Posterior vena cava (tissue), 2 donors: ENCODE data around the gene ITPK1. TPM values are rescaled to one million over a fixed set of nuclear protein-coding genes. Genes with fewer than 3 reads are reported as not detected.

Experiments
- DNase-seq: peaks from one replicate; pipeline ENCODE4 v3.0.0-alpha.2; 2020; ENCODE audit warnings: low spot score
- intact Hi-C, 2 donors: fragments of 100-400 bp; cut with DNase I; formaldehyde crosslinking; loops; one replicate each; pipeline versions ENCODE4 v1.14.1 to v1.14.2; 2022 to 2023
- total RNA-seq, 2 donors: library from RNA; stranded (reverse); fragmentation: NEBNext Ultra II Directional; extraction: Animal tissue kit (Norgen Biotek cat#: 25700); gene quantifications; one replicate each; pipeline ENCODE4 v1.2.1, GENCODE V29; 2021
- donor health status: DM: yes; HTN: yes; CAD: no.
- donor health status: DM: yes; HTN: yes; CAD: no.

ITPK1 gene
- total RNA-seq, 2 donors from 2014 or later = 50.9 to 68.6 TPM

DNA sequence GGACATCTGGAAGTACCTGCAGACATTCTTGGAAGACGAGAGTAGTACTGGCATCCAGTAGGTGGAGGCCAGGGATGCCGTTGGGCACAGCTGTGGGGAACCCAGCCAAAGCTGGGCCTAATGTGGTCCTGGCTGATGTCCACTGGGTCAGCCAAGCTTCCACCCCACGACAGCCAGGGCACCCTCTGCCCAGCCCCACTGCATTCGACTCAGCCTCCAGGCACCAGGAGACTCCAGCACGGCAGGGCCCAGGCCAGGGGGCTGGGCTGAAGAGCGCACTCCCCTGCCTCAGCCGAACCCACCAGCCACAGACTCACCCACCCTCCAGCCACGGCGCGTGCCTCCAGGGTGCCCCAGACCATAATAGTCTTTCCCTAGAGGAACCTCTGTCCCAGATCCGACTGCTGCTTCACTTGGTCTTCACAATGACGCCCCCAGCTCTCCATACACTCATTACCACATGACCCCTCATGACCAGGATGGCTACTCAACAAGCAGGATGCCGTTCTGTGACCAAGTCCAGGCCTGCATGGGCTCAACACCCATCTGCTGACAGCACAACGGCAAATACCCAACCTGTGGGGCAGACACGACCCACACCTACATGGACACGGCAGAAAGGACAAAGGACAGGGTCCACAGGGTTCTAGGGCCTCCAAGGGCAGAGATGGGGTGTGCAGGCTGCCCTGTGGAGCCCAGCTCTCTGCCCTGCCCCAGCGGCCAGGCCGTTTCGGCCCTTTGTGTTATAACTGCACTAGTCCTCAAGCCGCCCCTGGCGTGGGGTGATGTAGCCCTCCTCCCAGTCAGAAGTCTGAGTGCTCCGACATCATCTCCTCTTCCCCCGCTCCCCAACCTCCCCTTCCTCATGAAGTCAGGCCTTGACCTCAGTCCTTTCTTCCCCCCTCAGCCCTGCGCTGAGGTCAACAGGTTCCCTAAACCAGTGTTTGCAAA lies 22.8 kb downstream of the ITPK1 start:
- intact Hi-C loops = no loop called here
- DNase-seq = no peak

DNA sequence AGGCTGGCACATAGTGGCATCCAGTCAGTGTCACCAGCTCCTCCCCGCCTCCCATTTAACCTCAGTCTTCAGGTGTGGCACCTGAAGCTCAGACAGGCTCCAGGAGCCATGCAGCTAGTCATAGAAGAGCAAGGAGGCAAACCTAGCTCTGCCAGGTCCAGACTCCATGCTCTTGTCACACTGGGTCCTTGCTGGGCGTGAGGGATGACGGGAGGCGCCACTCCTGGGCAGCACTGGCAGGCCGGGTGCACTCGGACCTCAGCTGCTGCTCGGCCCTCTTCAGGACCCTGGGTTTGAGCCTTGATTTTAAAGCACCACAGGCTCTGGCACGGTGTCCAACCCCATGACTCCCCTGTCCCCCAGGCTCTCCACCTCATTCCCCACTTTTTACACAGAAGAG lies 24.1 kb downstream of the ITPK1 start:
- no peak for DNase-seq
- intact Hi-C loops = no loop called here

DNA sequence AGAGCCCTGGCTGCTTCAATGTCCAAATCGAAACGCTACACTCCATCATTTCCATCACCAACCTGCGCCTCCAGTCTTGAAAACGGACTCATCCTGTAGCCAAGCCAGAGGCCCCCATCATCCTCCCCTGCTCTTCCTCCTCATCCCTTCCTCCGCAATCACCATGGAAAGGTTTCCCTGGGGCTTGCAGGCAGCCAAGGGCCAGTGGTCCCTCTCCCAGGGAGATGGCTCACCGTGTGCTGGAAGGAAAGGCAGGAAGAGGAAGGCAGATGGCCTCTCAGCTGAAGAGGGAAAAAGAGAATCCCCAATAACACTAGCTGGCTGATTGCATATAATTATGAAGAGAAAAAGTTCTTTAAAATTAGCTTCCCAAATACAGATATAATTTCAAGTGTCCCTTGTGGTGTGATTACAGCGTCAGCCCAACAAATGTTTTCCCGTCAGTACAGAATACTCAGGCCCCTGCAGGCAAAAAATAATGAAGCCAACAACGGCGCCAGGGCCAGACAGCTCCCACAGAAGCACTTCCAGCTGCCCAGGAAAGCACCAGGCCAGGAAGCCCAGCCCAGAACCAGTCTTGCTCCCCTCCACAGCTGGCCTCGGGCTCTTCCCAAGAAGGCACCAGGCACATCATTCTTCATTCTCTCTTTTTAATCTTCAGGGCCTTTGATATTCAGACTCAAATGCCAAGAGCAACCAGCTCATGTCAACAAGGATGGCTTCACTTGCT lies 24.7 kb downstream of the ITPK1 start:
- no peak for DNase-seq
- intact Hi-C loops = no loop called here

DNA sequence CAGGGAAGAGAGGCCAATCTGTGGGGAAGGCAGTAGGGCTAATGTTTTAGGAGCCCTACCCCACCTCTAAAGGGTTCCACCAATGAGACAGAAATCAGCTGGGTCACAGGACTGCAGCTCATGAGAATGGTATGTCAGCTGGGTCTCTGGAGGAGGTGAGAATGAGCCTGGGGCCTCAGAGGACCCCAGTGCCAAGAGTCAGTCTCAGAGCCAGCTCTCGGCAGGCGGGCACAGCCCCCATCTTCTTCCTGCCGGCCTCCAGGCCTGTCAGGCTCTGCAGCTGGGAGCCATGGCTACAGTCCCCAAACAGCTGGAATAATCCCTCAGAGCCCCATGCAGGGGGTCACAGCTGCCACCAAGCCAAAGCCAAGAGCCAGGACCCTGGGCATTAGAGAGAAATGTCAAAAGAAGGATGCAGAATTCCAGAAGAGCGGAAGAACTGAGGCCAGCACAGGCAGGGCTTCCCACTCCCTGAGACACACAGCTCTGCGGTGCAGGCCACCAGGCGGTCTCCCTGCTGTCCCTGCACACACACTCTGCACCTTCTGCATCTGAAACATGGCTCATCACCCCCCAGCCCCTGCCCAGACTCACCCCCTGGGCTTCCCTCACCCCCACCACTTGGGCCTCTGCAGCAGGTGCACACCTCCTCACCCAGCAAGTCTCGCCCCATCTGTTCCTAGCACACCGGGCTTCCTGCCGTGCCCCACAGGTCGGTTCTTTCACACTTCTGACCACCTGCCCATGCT lies 26.0 kb downstream of the ITPK1 start:
- intact Hi-C loops = no loop called here
- no peak for DNase-seq

DNA sequence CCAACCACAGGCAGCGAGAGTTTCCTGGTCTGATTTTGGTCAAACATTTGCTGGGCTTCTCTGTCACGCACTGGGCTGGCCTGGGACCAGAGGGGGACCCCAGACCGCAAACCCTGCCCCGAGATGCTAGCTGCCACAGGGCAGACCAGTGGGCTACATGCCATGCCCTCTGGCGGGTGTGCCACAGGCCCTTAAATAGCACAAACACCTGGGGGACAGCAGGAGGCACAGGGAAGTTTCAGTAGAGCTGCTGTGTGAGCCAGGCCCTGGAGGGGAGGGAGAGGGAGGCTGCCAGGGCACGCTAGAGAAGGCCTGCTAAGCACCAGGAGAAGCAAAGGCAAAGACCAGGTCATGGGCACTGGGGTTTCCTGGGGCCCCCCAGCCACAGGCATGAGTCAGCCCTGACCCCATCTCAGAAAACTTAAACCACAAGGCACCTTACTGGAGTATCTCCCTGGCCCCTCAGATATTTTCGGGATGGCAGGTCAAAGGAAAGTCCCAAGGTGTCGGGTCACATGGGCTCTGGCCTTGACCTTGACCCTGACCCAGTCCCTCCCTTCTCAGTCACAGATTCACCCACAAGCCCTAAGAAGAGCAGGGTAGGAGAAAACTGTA lies 29.2 kb downstream of the ITPK1 start:
- DNase-seq = no peak
- intact Hi-C loops = no loop called here

DNA sequence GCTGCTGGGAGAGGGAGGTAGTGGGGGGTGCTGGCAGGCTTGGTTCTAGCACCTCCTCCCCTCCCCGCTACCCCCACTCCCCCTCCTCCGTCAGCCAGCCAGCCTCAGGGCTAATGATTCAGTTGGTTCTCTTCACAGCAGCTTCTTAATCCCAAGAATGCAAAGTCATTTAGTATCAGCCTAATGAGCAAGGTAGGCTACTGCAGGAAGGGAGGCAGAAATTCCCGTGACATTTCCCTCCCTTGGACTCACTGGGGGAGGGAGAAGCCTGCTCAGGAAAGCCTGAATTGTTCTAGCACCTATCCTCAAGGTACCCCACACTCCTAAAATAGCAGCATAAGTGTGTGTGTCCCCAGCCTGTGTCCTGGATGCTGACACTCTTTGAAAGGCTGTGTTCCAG lies 29.8 kb downstream of the ITPK1 start:
- no peak for DNase-seq
- intact Hi-C loops = no loop called here

DNA sequence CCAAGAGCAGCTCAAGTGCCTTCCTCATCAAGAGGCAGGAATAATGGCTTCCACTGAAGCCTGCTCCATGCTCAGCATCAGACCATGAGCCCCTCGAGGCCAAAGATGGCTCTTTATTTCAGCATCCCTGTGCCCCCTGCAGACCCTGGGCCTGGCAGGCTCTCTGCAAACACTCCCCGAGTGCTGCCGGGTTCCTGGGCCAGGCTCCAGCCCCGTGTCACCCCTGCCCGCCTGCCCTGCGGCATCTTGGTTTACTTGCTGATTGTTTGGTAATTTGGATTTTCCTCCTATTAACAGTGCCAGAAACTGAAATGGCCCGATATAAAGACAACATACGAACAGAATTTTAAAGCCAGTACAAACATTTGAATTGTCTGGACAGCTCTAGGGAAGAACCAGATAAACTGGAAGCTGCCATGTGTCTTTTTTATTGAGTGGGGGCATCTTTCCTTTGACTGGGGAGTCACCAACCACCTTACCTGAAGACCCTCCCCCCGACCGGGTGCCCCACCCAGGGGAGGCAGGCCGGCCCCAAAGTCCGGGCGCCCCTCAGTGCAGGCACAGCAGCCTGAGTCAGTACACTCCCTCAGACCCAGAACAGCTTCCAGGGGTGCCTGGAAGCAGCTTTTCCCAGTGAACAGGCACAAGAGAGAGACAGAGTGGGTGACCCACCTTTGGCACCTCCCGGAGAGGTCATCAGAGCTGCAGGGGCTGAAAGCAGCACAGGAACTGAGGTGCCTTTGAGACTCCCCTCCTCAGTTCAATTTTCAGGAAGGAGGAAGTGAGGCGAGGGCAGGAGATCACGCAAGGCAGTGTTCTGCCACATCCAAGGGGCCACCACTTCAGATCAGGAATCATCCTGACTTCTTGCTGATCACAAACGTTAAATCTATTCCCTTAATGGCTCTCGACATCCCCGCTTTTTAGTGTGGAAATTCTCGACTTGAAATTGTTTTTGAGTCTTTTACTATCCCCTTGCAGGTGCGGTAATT lies 30.6 kb downstream of the ITPK1 start:
- intact Hi-C loops = no loop called here
- no peak for DNase-seq

DNA sequence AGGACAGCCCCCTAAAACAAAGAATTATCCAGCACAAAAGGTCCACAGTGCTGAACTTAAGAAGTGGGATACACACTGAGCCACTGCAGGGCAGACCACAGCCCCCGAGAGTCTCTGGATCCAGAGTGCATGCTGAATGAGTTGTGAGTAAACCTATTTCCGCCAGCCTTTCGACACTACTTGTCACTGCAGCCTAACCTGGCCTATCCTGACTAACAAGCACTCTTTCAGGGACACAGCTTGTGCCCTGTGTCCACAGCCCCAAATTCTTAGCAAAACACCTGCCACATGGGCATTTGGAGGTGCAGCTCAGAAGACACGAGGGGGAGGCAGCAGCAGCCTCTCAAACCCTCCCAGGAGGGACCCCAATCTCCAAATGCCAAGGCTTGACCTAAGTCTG lies 31.3 kb downstream of the ITPK1 start:
- intact Hi-C loops = no loop called here
- DNase-seq = no peak

DNA sequence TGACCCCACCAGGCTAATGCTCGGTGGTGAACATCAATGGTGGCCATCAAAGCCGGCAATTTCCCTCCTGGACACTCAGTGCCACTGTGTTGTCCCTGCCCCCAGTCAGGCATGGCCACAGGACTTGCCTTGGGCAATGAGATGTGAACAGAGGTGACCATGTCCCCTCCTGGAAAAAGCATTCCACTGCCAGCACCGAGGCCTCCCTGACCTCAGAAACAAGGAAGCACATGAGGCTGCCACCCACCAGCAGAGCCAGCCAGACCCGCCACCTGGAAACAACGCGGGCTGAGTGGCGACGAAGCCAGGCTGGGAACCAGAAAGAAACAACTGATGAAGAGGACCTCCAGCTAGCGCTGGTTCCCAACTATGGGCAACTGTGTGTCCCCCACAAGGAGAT lies 31.8 kb downstream of the ITPK1 start:
- intact Hi-C loops = no loop called here
- DNase-seq = no peak

DNA sequence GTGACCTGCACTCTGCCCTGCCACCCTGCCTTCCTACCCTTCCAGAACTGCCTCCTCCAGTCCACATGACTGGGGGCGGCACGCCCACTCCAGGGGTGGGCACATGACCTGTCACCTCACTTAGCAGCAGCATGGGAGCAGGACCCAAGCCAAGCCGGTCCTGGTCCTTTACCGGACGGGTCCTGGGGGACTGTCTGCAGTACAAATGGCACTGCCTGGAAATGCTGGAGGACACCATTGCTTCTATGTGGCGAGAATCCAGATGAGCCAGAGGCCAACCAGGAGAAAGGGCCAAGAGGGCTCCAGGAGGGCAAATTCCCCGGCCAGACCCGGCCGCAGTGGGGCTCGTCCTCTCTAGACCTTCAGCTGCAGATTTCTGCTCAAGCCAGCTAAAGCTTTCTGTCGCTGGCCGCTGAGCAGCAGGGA lies 33.1 kb downstream of the ITPK1 start:
- no peak for DNase-seq
- intact Hi-C loops = no loop called here

DNA sequence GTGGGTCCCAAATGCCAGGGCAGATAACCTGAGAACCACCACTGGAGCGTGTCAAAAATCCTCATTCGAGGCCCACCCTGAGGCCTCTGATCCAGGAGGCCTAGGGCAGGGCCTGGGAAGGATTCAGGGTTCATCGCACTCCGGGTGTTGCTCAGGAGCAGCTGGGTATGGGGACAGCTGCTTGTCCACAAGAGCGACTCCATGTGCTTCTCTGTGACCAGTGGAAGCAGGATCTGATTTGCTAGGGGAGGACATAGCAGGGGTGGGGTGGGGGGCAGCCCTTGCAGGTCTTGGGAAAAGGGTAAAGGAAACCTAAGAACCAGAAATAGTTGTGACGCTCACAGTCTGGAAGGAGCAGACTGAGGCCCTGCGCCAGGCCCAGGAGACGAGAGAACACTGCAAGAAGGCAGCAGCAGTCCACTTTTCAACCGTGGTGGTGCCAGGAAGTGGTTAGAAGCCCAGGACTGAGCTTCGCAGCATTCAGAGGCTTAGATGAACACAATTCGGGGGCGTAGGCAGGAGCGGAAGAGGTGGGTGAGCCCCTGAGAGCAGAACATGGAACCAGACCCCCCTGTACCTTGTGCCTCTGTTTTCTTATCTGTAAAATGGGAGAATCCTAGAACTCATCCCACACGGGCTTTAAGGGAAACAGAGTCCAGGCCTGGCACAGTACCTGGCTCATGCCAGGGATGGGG lies 33.7 kb downstream of the ITPK1 start:
- intact Hi-C loops = no loop called here
- DNase-seq = no peak

DNA sequence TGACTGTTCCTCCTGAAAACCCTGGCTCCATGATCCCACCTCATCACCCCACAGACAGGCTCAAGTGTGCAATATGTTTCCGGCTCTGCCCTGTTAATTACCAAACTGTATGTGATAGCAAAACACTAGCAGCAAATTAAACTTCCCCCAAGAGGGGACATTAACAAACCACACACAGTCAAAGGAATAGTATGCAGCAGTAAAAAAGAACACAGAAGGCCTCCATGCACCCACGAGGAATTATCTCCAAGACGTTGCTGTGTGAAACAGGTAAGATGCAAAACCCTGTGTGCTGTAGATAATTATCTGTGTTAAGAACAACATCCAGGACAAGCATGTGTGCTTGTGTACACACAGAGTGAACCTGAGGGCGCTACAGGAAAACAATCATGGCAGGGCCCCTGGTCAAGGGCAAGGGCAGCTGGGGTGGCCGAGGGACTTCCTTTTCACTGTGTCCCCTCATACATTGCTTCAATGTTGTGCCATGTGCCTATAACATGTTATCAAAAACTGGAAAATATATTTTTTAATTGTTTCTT lies 35.8 kb downstream of the ITPK1 start:
- no peak for DNase-seq
- intact Hi-C loops = no loop called here

DNA sequence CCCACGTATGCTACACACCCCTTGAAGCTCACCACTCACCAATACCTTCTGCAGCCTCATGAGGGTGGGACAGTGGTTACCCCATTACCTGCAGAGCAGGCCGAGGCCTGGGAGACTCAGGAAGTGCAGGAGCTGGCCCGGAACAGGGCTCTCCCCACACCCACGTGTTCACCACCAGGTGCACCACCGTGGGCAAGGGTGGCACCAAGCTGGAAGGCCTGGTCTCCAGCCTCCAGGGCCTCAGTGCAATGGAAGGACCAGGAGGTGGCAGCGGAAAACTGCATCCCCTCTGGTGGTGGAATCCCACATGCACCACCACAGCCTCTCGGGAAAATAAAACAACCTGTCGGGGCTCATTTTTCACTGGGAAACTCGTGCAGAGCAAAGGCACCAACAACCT lies 36.4 kb downstream of the ITPK1 start:
- no peak for DNase-seq

DNA sequence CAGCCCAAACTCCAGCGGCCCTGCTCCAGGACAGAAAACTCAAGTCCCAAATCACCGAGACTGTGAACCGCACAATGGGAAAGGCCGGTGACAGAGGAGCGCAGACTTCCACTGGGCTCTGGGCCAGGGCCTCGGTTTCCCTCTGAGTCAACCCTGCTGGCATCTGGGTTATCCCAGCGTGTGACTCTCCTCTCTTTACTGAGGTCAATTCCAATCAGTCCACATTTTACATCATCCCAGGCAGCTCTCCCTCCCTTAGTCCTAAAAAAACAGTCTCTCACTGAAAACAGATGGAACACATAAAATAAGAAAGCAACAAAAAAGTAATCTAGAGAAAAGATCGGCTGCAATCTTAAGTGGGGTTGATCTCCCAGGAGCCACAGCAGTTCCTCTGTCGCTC lies 36.9 kb downstream of the ITPK1 start:
- intact Hi-C loops = no loop called here
- no peak for DNase-seq

More for the DNA sequence above, 36.4 kb downstream of the ITPK1 start:
- intact Hi-C loops = no loop called here

DNA sequence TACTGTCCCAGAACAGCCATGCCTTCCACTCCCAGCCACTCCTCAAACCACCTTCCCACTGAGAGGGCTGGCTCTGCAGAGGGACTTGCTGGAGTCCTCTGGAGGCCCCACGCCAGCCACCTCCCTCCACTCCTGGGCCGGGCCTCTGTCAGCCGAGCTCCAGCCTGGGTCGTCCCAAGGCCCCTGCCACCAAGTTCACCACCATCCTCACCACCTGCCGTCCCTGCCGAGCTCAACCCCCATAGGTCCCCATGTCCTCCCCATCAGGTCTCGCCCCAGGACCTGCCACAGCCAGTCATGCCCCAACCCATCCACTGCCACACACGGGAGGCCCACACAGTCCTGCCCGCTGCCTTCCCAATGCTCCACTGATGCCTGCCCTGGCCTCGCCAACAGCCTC lies 39.0 kb downstream of the ITPK1 start:
- intact Hi-C loops = no loop called here
- DNase-seq = no peak

DNA sequence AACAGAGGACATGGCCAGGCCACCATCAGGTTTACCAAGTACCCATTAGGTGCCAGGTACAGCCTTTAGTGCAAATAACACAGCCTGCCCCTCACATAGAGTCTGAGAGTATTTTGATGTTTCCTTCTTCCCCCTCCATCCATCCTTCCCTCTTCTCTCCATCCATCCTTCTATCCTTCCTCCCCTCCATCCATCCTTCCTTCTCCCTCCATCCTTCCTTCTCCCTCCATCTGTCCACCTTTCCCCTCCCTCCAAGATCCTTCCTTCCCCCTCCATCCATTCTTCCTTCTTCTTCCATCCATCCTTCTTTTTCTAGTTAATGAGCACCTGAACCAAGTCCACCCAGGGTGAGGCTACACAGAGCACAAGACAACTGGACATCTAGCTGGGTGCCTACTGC lies 39.8 kb downstream of the ITPK1 start:
- no peak for DNase-seq
- intact Hi-C loops = no loop called here

DNA sequence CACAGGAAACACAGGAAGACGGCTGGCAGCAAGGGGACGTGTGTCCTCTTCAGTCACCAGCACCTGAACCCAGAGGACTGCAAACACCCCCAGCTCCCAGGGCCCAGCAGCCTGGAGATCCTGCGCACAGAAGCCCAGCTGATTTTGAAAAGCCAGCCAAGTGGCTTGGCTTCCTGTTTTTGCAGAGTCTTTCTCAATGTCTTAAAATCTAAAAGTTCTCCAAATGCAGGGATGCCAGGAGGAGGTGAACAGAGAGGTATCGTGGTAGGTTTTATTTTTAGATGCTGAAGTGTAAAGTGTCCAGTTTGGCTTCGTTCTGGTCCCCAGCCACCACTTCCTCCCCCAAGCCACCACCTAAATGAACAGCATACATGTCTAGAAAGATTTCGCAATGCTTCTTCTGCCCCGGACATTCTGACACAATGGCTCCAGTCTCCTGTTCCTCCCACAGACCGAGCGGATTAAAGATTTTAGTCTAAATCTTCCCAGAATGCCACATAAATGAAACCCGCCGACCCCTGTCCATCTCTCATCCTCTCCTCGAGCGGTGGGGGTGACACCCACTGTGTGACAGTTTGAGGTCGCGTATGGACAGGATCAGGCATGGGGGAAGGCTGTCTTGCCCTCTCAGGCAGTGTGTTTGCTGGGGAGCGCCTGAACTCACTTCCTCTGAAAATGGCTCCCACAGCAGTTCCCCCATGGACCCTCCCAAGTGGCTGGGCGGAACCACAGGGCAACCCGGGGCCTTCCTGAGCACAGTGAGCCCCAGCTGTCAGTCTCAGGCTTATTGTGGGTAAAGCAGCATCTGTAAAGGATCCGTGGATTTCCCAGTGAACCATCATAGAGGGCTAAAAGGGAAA lies 41.6 kb downstream of the ITPK1 start:
- intact Hi-C loops = no loop called here
- no peak for DNase-seq
